Psoas muscle (tissue), 8 donors: ENCODE measurements around the gene SGPL1. TPM values are rescaled to one million over a fixed set of nuclear protein-coding genes. Genes with fewer than 3 reads are reported as not detected.

Source experiments
- ATAC-seq, 4 donors: fragments of 200-7000 bp; cut with Tn5 transposase; one replicate each; pipeline ENCODE4 v1.9.1; 2020; ENCODE audit warnings: moderate library complexity in 3 of 4, mild to moderate bottlenecking in 2 of 4
- DNase-seq, 2 donors: peaks; one replicate each; pipeline ENCODE4 v3.0.0-alpha.2; 2020
- H3K27ac ChIP-seq: fragments of 200-600 bp; one replicate; pipeline ENCODE4 v1.8.0; 2022
- H3K27me3 ChIP-seq, 3 donors: fragments of 200-600 bp in 1 of 3; one replicate each; pipeline versions ENCODE4 v1.6.1 to v1.8.0; 2013 to 2022; ENCODE audit warnings: low read length in 2 of 3, mild to moderate bottlenecking in 2 of 3, moderate library complexity in 1 of 3; ENCODE audit not compliant: insufficient read depth in 3 of 3
- H3K36me3 ChIP-seq, 2 donors: fragments of 200-600 bp in 1 of 2; one replicate each; pipeline versions ENCODE4 v1.6.1 to v1.8.0; 2013 to 2022; ENCODE audit warnings: low read depth in 1 of 2, mild to moderate bottlenecking in 1 of 2, moderate library complexity in 1 of 2; ENCODE audit not compliant: insufficient read depth in 1 of 2
- H3K4me1 ChIP-seq: fragments of 200-600 bp; one replicate; pipeline ENCODE4 v1.8.0; 2022
- H3K4me3 ChIP-seq: fragments of 200-600 bp; one replicate; pipeline ENCODE4 v1.8.0; 2022; ENCODE audit warnings: mild to moderate bottlenecking
- H3K9me3 ChIP-seq: fragments of 200-600 bp; one replicate; pipeline ENCODE4 v1.8.0; 2022
- CTCF ChIP-seq: fragments of 200-600 bp; IDR thresholded peaks from one replicate; pipeline ENCODE4 v1.8.0; 2022; ENCODE audit warnings: antibody characterized with exemption
- WGBS, 3 donors: extraction: QIAGEN DNeasy Blood & Tissue Kit; methylation state at CpG; one replicate each; pipeline versions ENCODE4 v1.1.6 to v1.1.7; 2013; 5-methylcytosine and 5-hydroxymethylcytosine counted together
- intact Hi-C, 2 donors: fragments of 100-400 bp; cut with DNase I; formaldehyde crosslinking; loops; one replicate each; pipeline versions ENCODE4 v1.11.0 to v1.14.2; 2022
- polyA plus RNA-seq, 3 donors: library from polyadenylated mRNA; stranded (reverse); fragments of 200-250 nt; gene quantifications; one replicate each; pipeline ENCODE4 v1.2.3, GENCODE V29; 2013
- total RNA-seq, 4 donors: library from RNA; stranded (reverse); fragmentation: NEBNext Ultra II Directional in 2 of 4; extraction: Animal tissue kit (Norgen Biotek cat#: 25700) in 2 of 4; gene quantifications; one replicate each; pipeline versions ENCODE4 v1.2.1 to v1.2.4, GENCODE V29; 2021 to 2023
- donor health status: healthy with polysubstance abuse.
- donor health status: DM: no; HTN: no; CAD: no; lungs with moderate emphysema.
- donor health status: Bipolar disorder and iron deficiency.
- donor health status: healthy.
- donor health status: DM: yes; HTN: yes; CAD: no.
- donor health status: DM: no; HTN: no; CAD: no.
- donor health status: DM: no; HTN: no; CAD: no.
- donor health status: DM: yes; HTN: yes; CAD: no.

The SGPL1 gene
- total and polyA plus RNA-seq, 7 donors: 3.7 to 15.1 (median 9.5) TPM

DNA sequence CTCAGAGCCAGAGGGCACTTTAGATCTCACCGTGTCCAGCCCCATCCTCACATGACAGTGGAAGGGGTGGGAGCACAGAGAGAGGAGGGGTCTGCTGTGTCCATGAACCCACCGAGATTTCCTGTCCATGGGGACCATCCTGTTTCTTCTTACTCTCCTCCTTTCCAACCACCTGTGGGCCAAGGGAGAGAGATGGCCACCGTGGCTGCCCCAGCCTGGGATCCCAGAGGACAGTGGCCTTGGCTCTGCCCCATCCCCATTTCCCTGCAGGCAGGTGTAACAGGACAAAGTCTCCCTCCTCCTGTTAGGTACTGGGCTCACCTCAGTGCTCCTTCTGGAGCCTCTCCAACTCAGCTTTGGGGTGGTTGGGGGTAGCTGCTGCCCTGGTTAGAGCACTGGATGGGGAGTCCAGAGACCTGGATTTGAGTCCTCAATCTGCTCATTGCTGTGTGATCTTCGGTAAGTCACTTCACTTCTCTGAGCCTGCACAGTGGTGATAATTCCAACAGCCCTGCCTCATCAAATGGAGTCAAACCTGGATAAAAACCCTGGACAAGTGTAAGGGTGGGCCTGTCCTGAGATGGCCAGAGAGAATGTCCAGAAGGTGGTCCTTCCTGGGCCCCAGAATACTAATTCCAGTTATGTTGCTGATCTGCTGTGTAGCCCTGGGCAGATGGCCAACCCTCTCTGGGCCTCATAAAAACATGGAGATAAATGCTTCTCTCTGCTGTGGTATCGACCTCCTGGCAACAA lies 90.5 kb downstream of the SGPL1 start:
- Histone ChIP-seq H3K27me3 (peaks cover 0 to 2% (median 0%) of the 10 kb centered on the region in 3 donors), H3K36me3 (no peaks in the 10 kb centered on the region), H3K4me1 (peaks cover 4% of the 10 kb centered on the region), H3K4me3 (no peak overlapping the region), H3K9me3 (no peaks in the 10 kb centered on the region), H3K27ac (no peak overlapping the region)
- no peak for TF ChIP-seq CTCF
- no peak for ATAC-seq
- WGBS, 3 donors: 82 to 88% (median 87%) methylated on average over 5 of the region's 5 CpGs
- DNase-seq: no peak
- intact Hi-C loops: loop anchor here (5.0 kb wide), 2 partner anchors 301 to 371 kb away; no protein-coding TSS in a partner anchor

- no peak for TF ChIP-seq CTCF
- no peaks in the 10 kb centered on the region for H3K36me3 ChIP-seq
- 89% methylated on average over 15 of the region's 15 CpGs for WGBS, 3 donors
- no peak overlapping the region for H3K27ac ChIP-seq
- H3K4me3 ChIP-seq: no peak overlapping the region
- ATAC-seq: no peak
- H3K9me3 ChIP-seq: no peaks in the 10 kb centered on the region
- peaks cover 4% of the 10 kb centered on the region for H3K4me1 ChIP-seq
- no peaks in the 10 kb centered on the region for H3K27me3 ChIP-seq
- intact Hi-C loops: loop anchor here (5.0 kb wide), 2 partner anchors 300 to 370 kb away; no protein-coding TSS in a partner anchor
- peak in 1 of 2 donors; percentile 29 for DNase-seq
Measured at GRCh38 chr10:70906953-70907636, 91.3 kb downstream of the SGPL1 start.

DNA sequence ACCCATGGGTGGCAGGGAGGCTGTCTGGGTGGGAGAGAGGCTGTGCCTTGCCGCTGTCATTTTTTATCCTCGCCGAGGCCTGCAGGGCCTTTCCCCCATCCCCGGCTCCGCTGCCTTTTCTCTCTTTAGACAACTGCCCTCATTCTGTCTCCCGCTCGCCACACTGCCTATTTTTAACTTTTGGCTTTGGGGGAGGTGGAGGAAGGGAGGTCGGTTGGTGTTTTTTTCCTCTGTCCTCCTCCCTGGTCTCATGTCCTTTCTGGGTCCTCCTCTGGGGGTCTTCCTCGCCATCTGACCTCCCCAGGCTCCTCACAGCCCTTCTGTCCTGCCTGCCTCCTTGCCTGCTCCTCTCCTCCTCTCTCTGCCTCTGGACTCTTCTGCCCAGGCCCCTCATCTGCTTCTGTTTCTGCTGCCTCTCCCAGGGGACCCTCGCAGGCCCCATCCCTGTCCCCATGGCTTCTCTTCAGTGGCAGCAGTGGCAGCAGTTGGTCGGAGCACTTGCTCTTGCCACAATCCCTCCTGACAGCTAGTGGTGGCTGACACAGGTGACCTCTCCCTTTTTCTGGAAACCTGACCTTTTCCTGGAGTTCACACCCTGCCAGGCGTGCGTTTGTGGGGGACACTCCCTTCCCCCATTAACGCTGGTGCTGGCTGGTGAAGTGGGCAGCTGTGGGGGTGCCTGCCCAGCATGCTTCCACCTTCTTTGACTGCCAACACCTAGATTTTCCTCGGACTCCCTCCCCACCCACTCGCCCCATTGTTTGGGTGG lies 92.1 kb downstream of the SGPL1 start:
- Histone ChIP-seq H3K36me3 (no peaks in the 10 kb centered on the region), H3K4me3 (no peak overlapping the region), H3K9me3 (no peaks in the 10 kb centered on the region), H3K4me1 (peaks cover 4% of the 10 kb centered on the region), H3K27me3 (no peaks in the 10 kb centered on the region), H3K27ac (no peak overlapping the region)
- 46 to 56% (median 47%) methylated on average over 14 to 16 of the region's 16 CpGs for WGBS, 3 donors
- ATAC-seq (no peak), DNase-seq (peak in 1 of 2 donors; percentile 35)
- intact Hi-C loops: loop anchor here (5.0 kb wide), 2 partner anchors 299 to 369 kb away; no protein-coding TSS in a partner anchor
- no peak for TF ChIP-seq CTCF

DNA sequence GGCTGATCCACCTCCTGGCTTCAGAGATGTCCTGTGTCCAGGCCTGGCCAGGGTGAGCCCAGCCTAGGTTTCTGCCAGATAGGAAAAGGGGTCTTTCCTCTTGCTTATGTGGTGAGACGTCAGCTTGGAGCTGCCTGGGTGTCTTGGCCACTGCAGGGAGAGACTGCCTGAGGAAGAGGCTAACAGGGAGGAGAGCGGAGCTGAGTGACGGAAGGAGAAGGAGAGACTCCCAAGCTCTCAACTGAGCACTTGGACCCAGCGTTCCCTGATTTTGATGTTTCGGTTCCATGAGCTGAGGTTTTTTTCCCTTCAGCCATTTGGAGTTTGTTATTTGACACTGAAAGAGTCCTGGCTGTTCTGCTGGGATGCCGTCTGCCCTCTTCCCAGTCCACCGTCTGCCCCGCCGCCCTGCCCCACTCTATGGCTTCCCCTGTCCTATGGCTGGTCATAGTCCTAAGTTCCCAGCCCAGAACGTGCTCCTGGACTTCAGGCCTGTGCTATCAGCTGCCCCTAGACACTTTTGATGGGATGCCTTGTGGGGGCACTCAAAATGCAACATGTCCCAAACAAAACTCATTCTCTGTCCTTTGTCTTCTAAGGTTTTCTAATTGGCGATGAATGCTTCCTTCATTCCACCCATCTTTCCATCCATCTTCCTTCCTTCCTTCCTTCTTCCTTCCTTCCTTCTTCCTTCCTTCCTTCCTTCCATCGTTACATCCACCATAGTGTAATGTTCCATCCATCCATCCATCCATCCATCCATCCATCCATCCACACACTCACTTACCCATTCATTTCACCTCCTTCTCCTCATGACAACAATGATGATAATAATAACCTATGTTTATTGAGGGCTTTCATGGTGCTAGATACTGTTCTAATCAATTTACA lies 92.9 kb downstream of the SGPL1 start:
- 75 to 80% (median 77%) methylated on average over 12 of the region's 12 CpGs for WGBS, 3 donors
- Histone ChIP-seq H3K36me3 (no peaks in the 10 kb centered on the region), H3K27me3 (no peaks in the 10 kb centered on the region), H3K4me1 (peaks cover 4% of the 10 kb centered on the region), H3K9me3 (no peaks in the 10 kb centered on the region), H3K4me3 (no peak overlapping the region), H3K27ac (no peak overlapping the region)
- intact Hi-C loops: loop anchor here (5.0 kb wide), 2 partner anchors 299 to 369 kb away; no protein-coding TSS in a partner anchor
- ATAC-seq (no peak), DNase-seq (peak in 1 of 2 donors; percentile 23)
- no peak for TF ChIP-seq CTCF
